Neutrophil (primary cell): Measurements from ENCODE around the gene CHST10.

Source experiments
- H3K27ac ChIP-seq: fragments of 200-600 bp; sonication (generic); 2 replicates; pipeline ENCODE4 v1.5.1; 2016; ENCODE audit warnings: mild to moderate bottlenecking, moderate library complexity
- H3K27me3 ChIP-seq: fragments of 200-600 bp; sonication (generic); 2 replicates; pipeline ENCODE4 v1.6.0; 2016; ENCODE audit warnings: mild to moderate bottlenecking
- H3K36me3 ChIP-seq: fragments of 200-600 bp; sonication (generic); 2 replicates; pipeline ENCODE4 v1.5.1; 2017
- H3K4me1 ChIP-seq, 2 experiments: fragments of 200-600 bp in 1 of 2; sonication (generic) in 1 of 2; 1 replicate in 1 of 2; 2 replicates in 1 of 2; pipeline versions ENCODE4 v1.5.1 to v1.6.1; 2013 to 2016; ENCODE audit warnings: low read depth in 1 of 2, low read length in 1 of 2, mild to moderate bottlenecking in 1 of 2, moderate library complexity in 1 of 2; ENCODE audit not compliant: control insufficient read depth in 1 of 2, insufficient read depth in 1 of 2
- H3K4me3 ChIP-seq, 2 experiments: fragments of 200-600 bp in 1 of 2; sonication (generic) in 1 of 2; 1 replicate in 1 of 2; 2 replicates in 1 of 2; pipeline ENCODE4 v1.5.1; 2013 to 2016; ENCODE audit warnings: low read depth in 1 of 2, low read length in 1 of 2, mild to moderate bottlenecking in 1 of 2, moderate library complexity in 1 of 2
- H3K9me3 ChIP-seq: fragments of 200-600 bp; sonication (generic); 2 replicates; pipeline ENCODE4 v1.5.1; 2016
- TF ChIP-seq, protein P1 (sequence below): fragments of 200-600 bp; sonication (generic); IDR thresholded peaks from 2 replicates; pipeline ENCODE4 v1.5.1; 2016; ENCODE audit warnings: antibody characterized with exemption

Gene CHST10

DNA sequence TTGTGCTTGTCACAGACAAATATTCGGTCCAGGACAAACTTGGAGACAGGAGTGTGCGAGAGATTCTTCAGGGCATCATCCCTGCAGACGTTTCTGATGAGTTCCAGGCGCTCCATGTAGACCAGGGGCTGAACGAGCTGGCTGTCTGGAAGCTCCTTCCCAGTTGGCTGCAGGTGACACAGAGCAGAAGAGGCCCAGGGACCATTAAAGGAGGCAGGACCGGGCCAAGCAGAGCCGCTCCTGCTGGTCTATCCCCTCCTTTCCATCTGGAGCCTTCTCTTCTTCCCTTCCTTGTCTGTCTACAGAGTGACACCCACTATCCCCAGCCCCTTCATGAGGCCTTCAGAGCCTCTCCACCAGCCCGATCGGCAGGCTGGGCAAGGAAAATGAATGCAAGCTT lies 19.5 kb downstream of the CHST10 start:
- H3K27ac ChIP-seq, result no peak overlapping the region
- H3K9me3 ChIP-seq, result no peaks in the 10 kb centered on the region
- no peak overlapping the region for H3K4me3 ChIP-seq
- no peaks in the 10 kb centered on the region for H3K4me1 ChIP-seq
- H3K27me3 ChIP-seq, result no peaks in the 10 kb centered on the region
- TF ChIP-seq, protein P1, sequence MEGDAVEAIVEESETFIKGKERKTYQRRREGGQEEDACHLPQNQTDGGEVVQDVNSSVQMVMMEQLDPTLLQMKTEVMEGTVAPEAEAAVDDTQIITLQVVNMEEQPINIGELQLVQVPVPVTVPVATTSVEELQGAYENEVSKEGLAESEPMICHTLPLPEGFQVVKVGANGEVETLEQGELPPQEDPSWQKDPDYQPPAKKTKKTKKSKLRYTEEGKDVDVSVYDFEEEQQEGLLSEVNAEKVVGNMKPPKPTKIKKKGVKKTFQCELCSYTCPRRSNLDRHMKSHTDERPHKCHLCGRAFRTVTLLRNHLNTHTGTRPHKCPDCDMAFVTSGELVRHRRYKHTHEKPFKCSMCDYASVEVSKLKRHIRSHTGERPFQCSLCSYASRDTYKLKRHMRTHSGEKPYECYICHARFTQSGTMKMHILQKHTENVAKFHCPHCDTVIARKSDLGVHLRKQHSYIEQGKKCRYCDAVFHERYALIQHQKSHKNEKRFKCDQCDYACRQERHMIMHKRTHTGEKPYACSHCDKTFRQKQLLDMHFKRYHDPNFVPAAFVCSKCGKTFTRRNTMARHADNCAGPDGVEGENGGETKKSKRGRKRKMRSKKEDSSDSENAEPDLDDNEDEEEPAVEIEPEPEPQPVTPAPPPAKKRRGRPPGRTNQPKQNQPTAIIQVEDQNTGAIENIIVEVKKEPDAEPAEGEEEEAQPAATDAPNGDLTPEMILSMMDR, result no peak
- no peaks in the 10 kb centered on the region for H3K36me3 ChIP-seq

DNA sequence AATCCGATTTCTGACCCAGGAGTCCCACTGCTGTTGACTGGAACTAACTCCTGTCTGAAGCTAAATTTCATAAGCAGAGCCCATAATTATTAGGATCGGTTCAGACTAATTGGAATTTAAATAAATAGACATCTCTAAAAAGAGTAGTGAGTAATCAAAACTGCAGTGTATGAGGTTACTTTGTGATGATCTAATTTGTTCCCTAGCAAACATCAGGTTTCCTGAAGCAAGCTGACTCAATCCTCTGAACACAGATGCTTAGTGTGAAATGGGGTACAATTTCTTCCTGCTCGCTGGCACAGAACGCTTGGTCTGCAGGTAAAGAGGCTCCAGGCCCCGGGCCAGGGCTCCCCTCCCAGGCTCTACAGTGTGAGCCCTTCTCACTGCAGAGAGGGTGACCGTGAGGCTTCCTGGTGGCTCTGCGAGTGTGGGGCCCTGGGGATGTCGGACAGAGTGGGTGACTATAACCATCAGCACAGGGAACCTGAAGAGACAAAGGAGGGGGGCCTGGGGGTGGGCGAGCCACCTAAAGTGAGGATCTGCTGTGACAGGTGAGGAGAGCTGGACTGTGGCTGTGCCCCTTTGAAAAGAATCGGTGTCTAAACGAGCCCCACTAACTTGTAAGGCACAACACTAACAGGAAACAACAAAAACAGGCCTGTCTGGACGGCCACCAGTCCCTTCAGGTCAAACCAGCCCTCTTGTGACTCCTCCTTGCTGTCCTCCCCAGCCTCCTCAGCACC lies 20.2 kb downstream of the CHST10 start:
- TF ChIP-seq, protein P1, result no peak
- no peak overlapping the region for H3K27ac ChIP-seq
- H3K4me1 ChIP-seq, result no peaks in the 10 kb centered on the region
- no peaks in the 10 kb centered on the region for H3K9me3 ChIP-seq
- no peaks in the 10 kb centered on the region for H3K27me3 ChIP-seq
- H3K4me3 ChIP-seq, result no peak overlapping the region
- no peaks in the 10 kb centered on the region for H3K36me3 ChIP-seq

DNA sequence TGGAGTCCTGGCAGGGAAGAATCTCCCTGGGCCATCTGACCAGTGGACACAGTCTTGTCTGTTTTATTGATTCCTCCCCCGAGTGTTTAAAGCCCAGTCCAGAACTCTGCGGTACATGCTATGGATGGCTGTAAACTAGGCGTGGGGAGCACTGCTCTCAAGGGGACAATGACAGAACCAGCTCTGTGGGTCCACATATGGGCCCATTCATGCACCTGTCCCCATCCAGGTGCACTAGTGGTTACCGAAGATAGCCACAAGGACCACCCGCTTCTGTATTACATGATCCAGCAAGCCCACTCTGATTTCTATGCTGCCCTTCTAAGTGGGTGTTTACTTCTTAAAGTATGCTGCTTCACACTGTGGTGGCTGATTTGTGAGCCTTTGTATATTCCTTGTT lies 21.0 kb downstream of the CHST10 start:
- Histone ChIP-seq H3K27ac (no peak overlapping the region), H3K4me1 (no peaks in the 10 kb centered on the region), H3K36me3 (no peaks in the 10 kb centered on the region), H3K27me3 (no peaks in the 10 kb centered on the region), H3K9me3 (no peaks in the 10 kb centered on the region), H3K4me3 (no peak overlapping the region)
- TF ChIP-seq, protein P1, result no peak

DNA sequence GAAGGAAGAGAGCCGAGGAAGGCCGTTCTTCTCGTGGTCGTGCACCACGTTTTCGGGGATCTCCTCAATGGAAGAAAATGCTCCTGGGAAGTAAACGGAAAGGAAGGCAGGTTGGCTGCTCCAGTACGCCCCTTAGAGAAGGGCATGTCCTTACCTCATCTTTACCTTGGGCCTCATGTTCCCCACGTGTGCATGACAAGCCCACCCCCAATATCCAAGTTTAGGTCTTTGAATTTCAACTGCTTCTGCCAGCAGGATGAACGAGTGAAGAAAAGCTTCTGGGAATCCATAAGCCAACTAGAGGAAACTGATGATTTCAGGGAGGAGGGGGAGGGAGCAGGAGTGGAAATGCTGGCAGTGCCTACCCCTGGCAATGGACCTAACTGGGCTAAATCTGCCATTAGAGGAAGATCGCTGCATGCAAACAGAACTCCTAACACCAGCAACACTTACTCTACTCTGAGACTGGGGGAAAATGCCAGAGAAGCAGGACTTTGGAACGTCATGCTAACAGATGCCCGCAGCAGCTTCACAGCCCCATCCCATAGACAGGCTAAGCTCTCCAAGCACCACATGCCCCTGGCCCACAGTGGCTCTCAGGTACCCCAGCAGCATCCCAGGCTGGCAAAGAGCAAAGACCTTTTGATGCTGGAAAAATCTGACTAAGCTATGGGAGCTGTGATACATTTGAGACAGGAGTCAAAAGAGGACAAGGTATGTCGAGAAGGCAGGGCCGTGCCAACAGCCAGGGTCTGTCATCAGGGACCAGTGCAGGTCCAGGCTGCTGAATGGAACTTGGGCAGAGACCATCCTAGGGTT lies 21.7 kb downstream of the CHST10 start:
- Histone ChIP-seq H3K4me3 (no peak overlapping the region), H3K4me1 (no peaks in the 10 kb centered on the region), H3K36me3 (no peaks in the 10 kb centered on the region), H3K27me3 (no peaks in the 10 kb centered on the region), H3K9me3 (no peaks in the 10 kb centered on the region), H3K27ac (no peak overlapping the region)
- TF ChIP-seq, protein P1, result no peak

DNA sequence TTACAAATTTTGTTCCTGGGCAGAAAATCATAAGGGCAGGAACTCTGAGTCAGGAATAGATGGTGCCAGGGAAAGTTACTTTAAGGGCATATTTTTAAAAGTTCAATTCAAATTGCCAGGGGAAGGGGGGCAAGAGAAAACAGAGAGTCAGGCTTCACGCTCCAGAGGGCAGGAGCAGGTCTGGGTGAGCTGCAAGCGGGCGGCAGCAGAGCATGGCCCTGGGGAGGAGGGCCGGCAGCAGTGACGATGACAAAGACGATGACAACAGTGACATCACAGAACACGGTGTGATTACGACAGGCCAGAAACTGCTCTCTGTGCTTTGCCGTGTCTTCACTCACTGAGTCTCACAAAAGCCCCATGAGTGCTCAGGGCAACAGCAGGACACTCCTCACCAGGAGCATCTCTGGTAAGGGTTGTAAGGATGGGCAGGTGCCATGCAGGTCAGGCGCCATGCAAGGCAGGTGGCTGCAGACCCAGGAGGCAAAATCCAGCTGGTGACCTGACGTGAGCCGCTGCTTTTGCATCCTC lies 23.3 kb downstream of the CHST10 start:
- H3K27ac ChIP-seq, result no peak overlapping the region

More for the DNA sequence above, 23.3 kb downstream of the CHST10 start:
- Histone ChIP-seq H3K9me3 (no peaks in the 10 kb centered on the region), H3K4me1 (no peaks in the 10 kb centered on the region), H3K27me3 (no peaks in the 10 kb centered on the region), H3K36me3 (no peaks in the 10 kb centered on the region), H3K4me3 (no peak overlapping the region)
- TF ChIP-seq, protein P1, result no peak
